Medulla oblongata (tissue), 1 donor: ENCODE results near the gene PLAAT5.
"Not testable (repeated sequence)": the region's sequence is repeated elsewhere in the genome, so short reads cannot be mapped to it uniquely, and the experiment has no call there.

ENCODE experiments used
- DNase-seq: peaks from one replicate; pipeline ENCODE4 v3.0.0-alpha.2; 2015; ENCODE audit errors: extremely low spot score

Gene PLAAT5

GRCh38 chr11:63490551-63491239 lies at the start of gene PLAAT5:
PLAAT5 (minus strand) TSS chr11:63491167; CDS start chr11:63491034, 133 bp downstream.
- DNase-seq = peak; percentile 42

DNA sequence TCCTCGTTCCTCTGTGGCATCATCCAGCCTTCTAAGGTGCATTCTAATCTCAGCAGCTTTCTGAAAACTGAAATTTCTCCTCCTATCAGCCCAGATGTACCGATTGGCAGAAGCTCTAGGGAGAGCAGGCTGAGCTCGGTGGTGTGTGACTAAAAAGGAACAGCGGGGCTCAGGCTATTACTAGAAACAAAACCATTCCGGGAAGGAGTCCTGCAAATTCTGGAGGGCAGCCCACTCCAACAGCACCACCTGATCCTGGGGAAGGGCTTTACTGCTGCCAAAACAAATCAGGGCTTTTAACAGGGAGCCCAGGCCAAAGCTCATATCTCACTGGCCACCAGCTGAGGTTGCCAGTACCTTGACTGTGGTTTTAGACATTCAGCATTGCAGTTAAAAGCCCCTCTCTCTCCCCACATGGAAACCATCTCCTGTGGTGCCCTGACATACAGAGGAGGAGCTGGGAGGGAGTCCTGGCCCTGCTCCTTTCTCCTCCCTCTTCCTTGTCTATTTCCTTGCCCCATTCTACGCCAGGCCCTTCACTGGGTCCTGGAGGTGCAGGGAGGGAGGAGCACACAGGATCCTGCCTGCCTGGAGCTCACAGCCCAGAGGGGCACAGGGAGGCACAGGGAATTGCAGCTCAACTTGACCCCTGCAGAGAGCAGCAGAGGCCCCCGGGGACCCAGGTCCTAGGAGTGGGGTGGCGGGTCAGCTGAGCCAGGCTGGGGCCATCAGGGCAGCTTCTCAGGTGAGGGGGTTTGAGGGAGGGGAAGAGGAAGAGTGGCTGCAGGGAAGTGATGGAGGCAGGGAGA lies 46.5 kb upstream of the PLAAT5 start:
- DNase-seq = peak; percentile 88

- peak; percentile 90 for DNase-seq
These were observed 45.8 kb upstream of the PLAAT5 start, which contains the start of gene PLAAT4 for GRCh38 chr11:63536669-63537292. PLAAT4 (plus strand) TSS chr11:63536808; CDS start chr11:63536869, 61 bp downstream.

DNA sequence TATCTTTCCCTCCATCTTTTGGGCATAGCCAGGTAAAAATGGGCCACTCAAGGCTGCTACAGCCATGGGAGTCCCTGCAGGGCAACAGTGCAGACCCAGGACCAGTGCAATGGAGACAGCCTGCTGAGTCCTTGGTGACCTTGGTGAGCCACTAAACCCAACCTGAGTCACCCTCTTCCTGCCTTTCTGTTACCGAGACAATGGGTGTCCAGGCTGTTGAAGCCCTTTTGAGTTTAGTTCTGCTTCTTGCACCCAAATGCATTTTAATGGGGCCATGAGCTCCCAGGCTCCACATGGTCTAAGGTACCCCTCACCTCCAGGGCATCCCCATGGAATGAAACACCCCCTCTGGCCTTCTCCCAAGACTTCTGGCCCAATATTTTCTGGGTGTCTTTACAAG lies 44.8 kb upstream of the PLAAT5 start:
- no peak for DNase-seq

- DNase-seq = no peak
These were observed 44.0 kb upstream of the PLAAT5 start for GRCh38 chr11:63534895-63535461.

- DNase-seq = no peak
These were observed 43.1 kb upstream of the PLAAT5 start for GRCh38 chr11:63534076-63534475.

GRCh38 chr11:63532799-63533475 lies 42.0 kb upstream of the PLAAT5 start:
- no peak for DNase-seq

DNA sequence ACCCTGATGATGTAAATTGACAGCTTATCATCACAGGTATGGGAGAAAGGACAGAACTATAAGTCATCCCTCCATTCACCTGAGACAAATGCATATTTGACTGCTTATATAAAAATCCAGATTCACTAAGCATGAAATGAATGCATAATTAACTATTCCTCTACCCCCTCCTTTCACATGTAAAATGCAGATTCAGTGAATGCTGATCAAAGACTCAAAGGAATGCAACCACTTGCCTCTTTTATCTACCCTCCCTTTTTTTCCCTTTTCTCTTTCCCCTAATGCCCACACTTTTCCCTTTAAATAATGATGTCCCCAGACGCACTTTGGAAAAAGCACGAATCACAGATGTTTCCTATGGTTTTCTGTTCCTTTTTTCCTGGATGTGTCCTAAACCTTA lies 41.1 kb upstream of the PLAAT5 start:
- no peak for DNase-seq

GRCh38 chr11:63531074-63531792 lies 40.3 kb upstream of the PLAAT5 start:
- not testable (repeated sequence) for DNase-seq

DNA sequence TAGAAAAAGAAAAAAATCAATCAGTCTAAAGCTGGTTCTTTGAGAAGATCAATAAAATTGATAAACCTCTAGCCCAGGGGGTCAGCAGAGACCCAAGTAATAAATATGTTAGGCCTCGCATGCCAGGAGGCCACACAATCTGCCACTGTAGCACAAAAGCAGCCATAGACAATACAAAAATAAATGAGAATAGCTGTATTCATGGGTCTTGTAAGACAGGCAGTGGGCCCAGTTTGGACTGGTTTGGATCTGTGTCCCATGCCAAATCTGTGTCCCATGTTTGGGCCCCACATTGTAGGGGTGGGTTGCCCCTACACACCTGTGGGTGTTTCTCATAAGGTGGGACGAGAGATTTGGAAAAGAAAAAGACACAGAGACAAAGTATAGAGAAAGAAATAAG lies 39.1 kb upstream of the PLAAT5 start:
- DNase-seq = peak; percentile 82

DNA sequence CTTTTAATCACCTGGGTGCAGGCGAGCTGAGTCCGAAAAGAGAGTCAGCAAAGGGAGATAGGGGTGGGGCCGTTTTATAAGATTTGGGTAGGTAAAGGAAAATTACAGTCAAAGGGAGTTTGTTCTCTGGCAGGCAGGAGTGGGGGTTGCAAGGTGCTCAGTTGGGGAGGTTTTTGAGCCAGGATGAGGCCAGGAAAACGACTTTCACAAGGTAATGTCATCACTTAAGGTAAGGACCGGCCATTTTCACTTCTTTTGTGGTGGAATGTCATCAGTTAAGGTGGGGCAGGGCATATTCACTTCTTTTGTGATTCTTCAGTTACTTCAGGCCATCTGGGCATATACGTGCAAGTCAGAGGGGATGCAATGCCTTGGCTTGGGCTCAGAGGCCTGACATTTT lies 38.4 kb upstream of the PLAAT5 start:
- DNase-seq = not testable (repeated sequence)

DNA sequence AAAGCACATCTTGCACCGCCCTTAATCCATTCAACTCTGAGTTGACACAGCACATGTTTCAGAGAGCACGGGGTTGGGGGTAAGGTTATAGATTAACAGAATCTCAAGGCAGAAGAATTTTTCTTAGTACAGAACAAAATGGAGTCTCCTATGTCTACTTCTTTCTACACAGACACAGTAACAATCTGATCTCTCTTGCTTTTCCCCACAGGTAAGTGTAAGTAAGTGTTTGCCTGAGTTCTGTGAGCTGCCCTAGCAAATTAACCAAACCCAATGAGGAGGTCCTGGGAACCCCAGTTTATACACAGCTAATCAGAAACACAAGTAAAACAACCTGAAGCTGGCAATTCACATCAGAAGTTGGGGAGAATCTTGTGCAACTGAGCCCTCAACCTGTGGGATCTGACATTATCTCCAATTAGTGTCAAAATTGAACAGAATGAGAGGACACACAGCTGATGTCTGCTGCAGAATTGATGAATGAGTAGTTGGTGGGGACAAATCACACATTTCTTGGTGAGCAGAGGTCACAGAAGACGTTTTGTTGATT lies 37.8 kb upstream of the PLAAT5 start:
- not testable (repeated sequence) for DNase-seq

DNA sequence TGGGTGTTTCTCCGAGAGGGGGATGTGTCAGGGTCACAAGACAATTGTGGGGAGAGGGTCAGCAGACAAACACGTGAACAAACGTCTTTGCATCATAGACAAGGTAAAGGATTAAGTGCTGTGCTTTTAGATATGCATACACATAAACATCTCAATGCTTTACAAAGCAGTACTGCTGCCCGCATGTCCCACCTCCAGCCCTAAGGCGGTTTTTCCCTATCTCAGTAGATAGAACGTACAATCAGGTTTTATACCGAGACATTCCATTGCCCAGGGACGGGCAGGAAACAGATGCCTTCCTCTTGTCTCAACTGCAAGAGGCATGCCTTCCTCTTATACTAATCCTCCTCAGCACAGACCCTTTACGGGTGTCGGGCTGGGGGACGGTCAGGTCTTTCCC lies 37.2 kb upstream of the PLAAT5 start:
- DNase-seq = not testable (repeated sequence)

- no peak for DNase-seq
These were observed 36.7 kb upstream of the PLAAT5 start for GRCh38 chr11:63527667-63528066.

DNA sequence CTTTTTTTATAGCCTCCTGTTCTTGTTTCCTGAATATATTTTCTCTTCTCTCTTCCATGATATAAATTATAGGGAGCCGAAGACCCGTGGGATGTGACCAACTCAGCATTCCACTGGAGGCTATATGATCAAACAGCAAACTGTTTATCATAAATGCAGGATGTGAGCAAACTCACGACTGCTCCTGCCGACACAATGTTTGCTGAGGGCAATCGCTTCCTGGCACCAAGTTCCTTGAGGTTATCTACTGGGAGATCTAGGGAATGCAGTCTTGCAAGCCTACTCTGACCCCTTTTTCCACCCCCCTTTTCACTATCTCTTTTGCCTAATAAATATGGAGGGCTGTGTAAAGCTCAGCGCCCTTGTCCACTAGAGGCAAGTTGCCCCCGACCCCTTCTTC lies 32.2 kb upstream of the PLAAT5 start:
- no peak for DNase-seq

- DNase-seq = no peak
These were observed 30.9 kb upstream of the PLAAT5 start for GRCh38 chr11:63521896-63522295.

DNA sequence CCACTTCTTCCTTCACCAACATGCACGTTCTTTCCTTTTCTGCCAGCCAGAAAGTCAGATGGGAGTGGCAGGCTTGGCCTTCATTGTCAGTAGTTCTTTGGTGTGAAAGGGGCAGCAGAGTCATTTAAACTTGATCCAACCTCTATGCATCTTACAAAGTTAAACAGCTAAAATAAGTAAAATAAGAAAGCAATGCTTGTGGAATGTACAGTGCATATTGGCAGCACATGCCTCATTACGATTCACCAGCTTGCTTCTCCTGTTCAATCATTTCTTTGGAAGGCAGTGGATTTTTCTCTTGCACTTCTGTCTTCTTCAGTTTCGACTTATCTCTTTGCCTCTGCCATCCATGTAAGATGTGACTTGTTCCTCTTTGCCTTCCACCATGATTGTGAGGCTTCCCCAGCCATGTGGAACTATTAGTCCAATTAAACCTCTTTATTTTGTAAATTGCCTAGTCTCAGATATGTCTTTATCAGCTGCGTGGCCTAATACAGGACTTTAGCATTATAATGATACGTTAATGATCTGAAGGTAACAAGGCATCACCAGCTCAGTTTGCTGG lies 29.7 kb upstream of the PLAAT5 start:
- DNase-seq = no peak

DNA sequence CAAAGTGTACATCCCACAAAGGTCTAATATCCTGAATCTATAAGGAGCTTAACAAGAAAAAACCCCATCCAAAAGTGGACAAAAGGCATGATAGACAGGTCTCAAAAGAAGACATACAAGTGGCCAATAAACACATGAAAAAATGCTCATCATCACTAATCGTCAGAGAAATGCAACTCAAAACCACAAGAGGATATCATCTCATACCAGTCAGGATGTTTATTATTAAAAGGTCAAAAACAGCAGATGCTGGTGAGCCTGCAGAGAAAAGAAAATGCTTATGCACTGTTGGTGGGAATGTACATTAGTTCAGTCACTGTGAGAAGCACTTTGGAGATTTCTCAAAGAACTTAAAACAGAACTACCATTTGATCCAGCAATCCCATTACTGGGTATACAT lies 27.6 kb upstream of the PLAAT5 start:
- DNase-seq = no peak

DNA sequence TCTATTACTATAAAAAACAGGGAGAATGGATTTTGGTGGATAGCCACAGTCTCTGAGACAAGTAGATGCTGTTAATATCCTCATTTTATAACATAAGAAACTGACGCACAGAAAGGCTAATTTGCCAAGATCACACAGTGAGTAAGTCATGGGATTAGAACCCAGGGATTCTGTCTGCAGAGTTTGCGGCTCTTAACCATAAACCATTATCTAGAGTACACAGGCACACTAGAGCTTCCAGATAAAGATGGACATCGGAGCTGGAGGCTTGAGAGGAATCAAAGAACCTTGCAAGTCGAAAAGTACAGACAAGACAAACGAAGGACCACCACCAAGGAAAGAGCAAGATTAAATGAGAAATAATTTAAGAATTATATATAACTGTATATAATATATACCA lies 26.2 kb upstream of the PLAAT5 start:
- DNase-seq = no peak

- DNase-seq = no peak
These were observed 25.1 kb upstream of the PLAAT5 start for GRCh38 chr11:63516109-63516508.
